ENCODE measurements around the gene EPN2.
"Not testable (repeated sequence)": the region's sequence is repeated elsewhere in the genome, so short reads cannot be mapped to it uniquely, and the experiment has no call there.

EPN2 gene

GRCh38 chr17:19236351-19237138 is 621 bp upstream of the EPN2 start:
- CTCF ChIA-PET; DNase-seq (ENCODE audit: low spot score); POLR2A ChIA-PET (ENCODE audit: low non-redundant PET): not testable (repeated sequence)
- H3K27ac ChIP-seq: peak overlapping the region; percentile 93

GRCh38 chr17:19237389-19238166 is 412 bp downstream of the EPN2 start:
- DNase-seq (ENCODE audit: low spot score): peak; percentile 34
- ChIA-PET POLR2A (ENCODE audit: low non-redundant PET) (interaction anchor here (0.7 kb wide), 1 partner anchor 117 kb away, joined by 3 read pairs; no protein-coding TSS in a partner anchor), CTCF (interaction anchor here (0.6 kb wide), 1 partner anchor 333 kb away, joined by 3 read pairs; no protein-coding TSS in a partner anchor)
- 0 out of 2 replicates have a peak, but pooled peaks have one; percentile 15 for TF ChIP-seq CTCF (conservative IDR thresholded peaks at IDR 0.05; ENCODE audit: low read depth)
- H3K27ac ChIP-seq: peak overlapping the region; percentile 93

- ChIA-PET POLR2A (ENCODE audit: low non-redundant PET) (interaction anchor here (0.7 kb wide), 1 partner anchor 117 kb away, joined by 3 read pairs; no protein-coding TSS in a partner anchor), CTCF (interaction anchor here (0.6 kb wide), 1 partner anchor 333 kb away, joined by 3 read pairs; no protein-coding TSS in a partner anchor)
- no peak for TF ChIP-seq CTCF (conservative IDR thresholded peaks at IDR 0.05; ENCODE audit: low read depth)
- H3K27ac ChIP-seq: peak overlapping the region; percentile 93
- DNase-seq (ENCODE audit: low spot score): peak; percentile 37
These were observed 970 bp downstream of the EPN2 start for GRCh38 chr17:19238167-19238505.

GRCh38 chr17:19239544-19239943 is 2.4 kb downstream of the EPN2 start:
- no peak for DNase-seq (ENCODE audit: low spot score)
- H3K27ac ChIP-seq: peak overlapping the region; percentile 44
- no peak for TF ChIP-seq CTCF (conservative IDR thresholded peaks at IDR 0.05; ENCODE audit: low read depth)
- ChIA-PET POLR2A (ENCODE audit: low non-redundant PET) (no interaction called here), CTCF (interaction anchor here (1.1 kb wide), 1 partner anchor 55 kb away, joined by 3 read pairs; no protein-coding TSS in a partner anchor)

- CTCF ChIA-PET: no interaction called here
- peak; percentile 42 for DNase-seq (ENCODE audit: low spot score)
- POLR2A ChIA-PET (ENCODE audit: low non-redundant PET): no interaction called here
- no peak for TF ChIP-seq CTCF (conservative IDR thresholded peaks at IDR 0.05; ENCODE audit: low read depth)
- H3K27ac ChIP-seq: peak overlapping the region; percentile 34; the same call in 1 of the 2 replicates
These were observed 5.2 kb downstream of the EPN2 start for GRCh38 chr17:19242323-19242722.

- no peak for DNase-seq (ENCODE audit: low spot score)
- TF ChIP-seq CTCF (conservative IDR thresholded peaks at IDR 0.05; ENCODE audit: low read depth): no peak
- ChIA-PET POLR2A (ENCODE audit: low non-redundant PET) (no interaction called here), CTCF (no interaction called here)
- no peak overlapping the region for H3K27ac ChIP-seq
These were observed 5.8 kb downstream of the EPN2 start for GRCh38 chr17:19242926-19243325.

Data from RWPE1 (cell line).